ENCODE measurements around the gene RND1.
"Not testable (repeated sequence)": the region's sequence is repeated elsewhere in the genome, so short reads cannot be mapped to it uniquely, and the experiment has no call there.

Gene RND1

GRCh38 chr12:48882315-48882687 is 16.6 kb upstream of the RND1 start:
- TF ChIP-seq, protein P1, sequence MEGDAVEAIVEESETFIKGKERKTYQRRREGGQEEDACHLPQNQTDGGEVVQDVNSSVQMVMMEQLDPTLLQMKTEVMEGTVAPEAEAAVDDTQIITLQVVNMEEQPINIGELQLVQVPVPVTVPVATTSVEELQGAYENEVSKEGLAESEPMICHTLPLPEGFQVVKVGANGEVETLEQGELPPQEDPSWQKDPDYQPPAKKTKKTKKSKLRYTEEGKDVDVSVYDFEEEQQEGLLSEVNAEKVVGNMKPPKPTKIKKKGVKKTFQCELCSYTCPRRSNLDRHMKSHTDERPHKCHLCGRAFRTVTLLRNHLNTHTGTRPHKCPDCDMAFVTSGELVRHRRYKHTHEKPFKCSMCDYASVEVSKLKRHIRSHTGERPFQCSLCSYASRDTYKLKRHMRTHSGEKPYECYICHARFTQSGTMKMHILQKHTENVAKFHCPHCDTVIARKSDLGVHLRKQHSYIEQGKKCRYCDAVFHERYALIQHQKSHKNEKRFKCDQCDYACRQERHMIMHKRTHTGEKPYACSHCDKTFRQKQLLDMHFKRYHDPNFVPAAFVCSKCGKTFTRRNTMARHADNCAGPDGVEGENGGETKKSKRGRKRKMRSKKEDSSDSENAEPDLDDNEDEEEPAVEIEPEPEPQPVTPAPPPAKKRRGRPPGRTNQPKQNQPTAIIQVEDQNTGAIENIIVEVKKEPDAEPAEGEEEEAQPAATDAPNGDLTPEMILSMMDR (IDR thresholded peaks at IDR 0.05; ENCODE audit: insufficient read depth, low read depth, low read length, missing control alignments), result no peak
- no peak overlapping the region for H3K4me3 ChIP-seq (ENCODE audit: low read depth, low read length)
- DNase-seq (ENCODE audit: low read depth), result no peak

GRCh38 chr12:48881686-48882314 is 16.1 kb upstream of the RND1 start:
- TF ChIP-seq, protein P1 (IDR thresholded peaks at IDR 0.05; ENCODE audit: insufficient read depth, low read depth, low read length, missing control alignments), result no peak
- H3K4me3 ChIP-seq (ENCODE audit: low read depth, low read length), result no peak overlapping the region
- DNase-seq (ENCODE audit: low read depth), result no peak

DNA sequence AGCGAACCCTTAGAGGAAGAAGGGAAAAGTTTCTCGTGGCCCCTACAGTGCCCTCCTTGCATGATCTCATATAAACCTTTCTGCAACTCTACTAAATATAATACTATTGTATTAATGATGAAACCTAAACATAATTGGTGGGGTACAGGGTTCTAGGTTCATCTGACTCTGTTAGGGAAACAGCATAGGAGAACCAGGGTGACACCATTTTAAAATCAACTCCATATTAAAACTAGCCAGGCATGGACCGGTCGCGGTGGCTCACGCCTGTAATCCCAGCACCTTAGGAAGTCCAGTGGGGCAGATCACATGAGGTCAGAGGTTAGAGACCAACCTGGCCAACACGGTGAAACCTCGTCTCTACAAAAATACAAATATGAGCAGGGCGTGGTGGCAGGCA is 15.0 kb upstream of the RND1 start:
- DNase-seq (ENCODE audit: low read depth), result no peak

DNA sequence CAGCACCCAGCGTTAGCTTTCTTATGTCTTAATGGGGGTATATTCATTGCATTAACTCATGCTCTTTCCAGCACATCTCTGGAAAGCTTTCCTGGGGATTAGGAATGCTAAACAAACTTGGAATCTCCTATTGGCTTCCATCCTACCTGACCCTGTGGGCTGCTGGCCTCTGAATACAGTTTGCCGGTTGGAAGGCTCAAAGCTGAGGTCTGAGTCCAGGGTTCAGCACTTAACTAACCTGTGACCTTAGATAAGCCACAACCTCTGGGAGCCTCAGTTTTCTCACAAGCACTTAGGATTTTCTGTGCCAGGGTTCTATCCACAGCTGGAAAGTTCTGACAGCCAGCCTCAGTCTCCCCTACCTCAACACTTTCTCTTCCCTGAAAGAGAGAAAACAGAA is 12.9 kb upstream of the RND1 start:
- no peak overlapping the region for H3K4me3 ChIP-seq (ENCODE audit: low read depth, low read length)
- TF ChIP-seq, protein P1 (IDR thresholded peaks at IDR 0.05; ENCODE audit: insufficient read depth, low read depth, low read length, missing control alignments), result no peak
- no peak for DNase-seq (ENCODE audit: low read depth)

More for the DNA sequence above, 15.0 kb upstream of the RND1 start:
- TF ChIP-seq, protein P1 (IDR thresholded peaks at IDR 0.05; ENCODE audit: insufficient read depth, low read depth, low read length, missing control alignments), result no peak
- no peak overlapping the region for H3K4me3 ChIP-seq (ENCODE audit: low read depth, low read length)

DNA sequence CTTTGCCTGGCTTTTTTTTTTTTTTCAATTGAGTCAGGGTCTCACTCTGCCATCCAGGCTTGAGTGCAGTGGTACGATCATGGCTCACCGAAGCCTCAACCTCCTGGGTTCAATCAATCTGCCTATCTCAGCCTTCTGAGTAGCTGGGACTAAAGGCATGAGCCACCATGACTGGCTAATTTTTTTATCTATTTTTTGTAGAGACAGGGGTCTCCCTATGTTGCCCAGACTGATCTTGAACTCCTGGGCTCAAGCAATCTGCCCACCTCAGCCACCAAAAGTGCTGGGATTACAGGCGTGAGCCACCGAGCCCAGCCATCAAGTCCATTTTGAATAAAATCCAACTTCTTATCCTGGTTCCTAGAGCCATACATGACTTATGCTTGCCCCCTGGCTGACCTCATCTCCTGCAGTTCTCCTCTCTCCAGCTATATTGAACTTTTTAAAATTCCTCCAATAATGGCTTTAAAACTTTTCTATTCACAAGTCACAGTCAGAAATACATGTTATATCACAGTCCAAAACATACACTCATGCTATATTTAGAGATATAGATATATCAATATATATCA is 10.4 kb upstream of the RND1 start:
- TF ChIP-seq, protein P1 (IDR thresholded peaks at IDR 0.05; ENCODE audit: insufficient read depth, low read depth, low read length, missing control alignments), result no peak
- no peak for DNase-seq (ENCODE audit: low read depth)
- H3K4me3 ChIP-seq (ENCODE audit: low read depth, low read length), result no peak overlapping the region

- H3K4me3 ChIP-seq (ENCODE audit: low read depth, low read length); DNase-seq (ENCODE audit: low read depth): not testable (repeated sequence)
These were observed 7.9 kb upstream of the RND1 start for GRCh38 chr12:48873534-48873933.

GRCh38 chr12:48873096-48873495 is 7.4 kb upstream of the RND1 start:
- TF ChIP-seq, protein P1 (IDR thresholded peaks at IDR 0.05; ENCODE audit: insufficient read depth, low read depth, low read length, missing control alignments), result no peak
- no peak overlapping the region for H3K4me3 ChIP-seq (ENCODE audit: low read depth, low read length)
- no peak for DNase-seq (ENCODE audit: low read depth)

All from GM12865 (cell line).